NCI-H748 (cell line): ENCODE results near the gene TMCO4.
"Not testable (repeated sequence)": the region's sequence is repeated elsewhere in the genome, so short reads cannot be mapped to it uniquely, and the experiment has no call there.

ENCODE experiments used
- DNase-seq: peaks from one replicate; lab custom pipeline; 2025; ENCODE audit not compliant: unreplicated experiment; lab: John Stamatoyannopoulos, UW

The TMCO4 gene

GRCh38 chr1:19643602-19644394 is 155.9 kb downstream of the TMCO4 start, which contains the start of gene NBL1:
NBL1 (plus strand) TSS chr1:19644311; CDS start chr1:19655031, 10,720 bp downstream.
- DNase-seq: peak; percentile 64

- peak; percentile 27 for DNase-seq
Observed at GRCh38 chr1:19643121-19643520, 156.6 kb downstream of the TMCO4 start.

- DNase-seq: peak; percentile 14
Observed at GRCh38 chr1:19640363-19641316, 159.1 kb downstream of the TMCO4 start.

- no peak for DNase-seq
Observed at GRCh38 chr1:19639999-19640362, 159.7 kb downstream of the TMCO4 start.

GRCh38 chr1:19639228-19639627 is 160.5 kb downstream of the TMCO4 start:
- DNase-seq: not testable (repeated sequence)

GRCh38 chr1:19637606-19638005 is 162.1 kb downstream of the TMCO4 start:
- DNase-seq: no peak

- not testable (repeated sequence) for DNase-seq
Observed at GRCh38 chr1:19636749-19637148, 163.0 kb downstream of the TMCO4 start.

- DNase-seq: no peak
Observed at GRCh38 chr1:19636065-19636464, 163.7 kb downstream of the TMCO4 start.

- DNase-seq: no peak
Observed at GRCh38 chr1:19635646-19636045, 164.1 kb downstream of the TMCO4 start.

- not testable (repeated sequence) for DNase-seq
Observed at GRCh38 chr1:19635064-19635463, 164.7 kb downstream of the TMCO4 start.

- DNase-seq: no peak
Observed at GRCh38 chr1:19633106-19633505, 166.6 kb downstream of the TMCO4 start.
